ENCODE data around the gene MOB3A. TPM values are rescaled to one million over a fixed set of nuclear protein-coding genes. Genes with fewer than 3 reads are reported as not detected.

The MOB3A gene
- total and polyA plus RNA-seq, 2 of the 13 experiments (the other 11 are each of a cell fraction or from before 2014, with no cell fraction given) = 3.5 to 17.8 TPM

DNA sequence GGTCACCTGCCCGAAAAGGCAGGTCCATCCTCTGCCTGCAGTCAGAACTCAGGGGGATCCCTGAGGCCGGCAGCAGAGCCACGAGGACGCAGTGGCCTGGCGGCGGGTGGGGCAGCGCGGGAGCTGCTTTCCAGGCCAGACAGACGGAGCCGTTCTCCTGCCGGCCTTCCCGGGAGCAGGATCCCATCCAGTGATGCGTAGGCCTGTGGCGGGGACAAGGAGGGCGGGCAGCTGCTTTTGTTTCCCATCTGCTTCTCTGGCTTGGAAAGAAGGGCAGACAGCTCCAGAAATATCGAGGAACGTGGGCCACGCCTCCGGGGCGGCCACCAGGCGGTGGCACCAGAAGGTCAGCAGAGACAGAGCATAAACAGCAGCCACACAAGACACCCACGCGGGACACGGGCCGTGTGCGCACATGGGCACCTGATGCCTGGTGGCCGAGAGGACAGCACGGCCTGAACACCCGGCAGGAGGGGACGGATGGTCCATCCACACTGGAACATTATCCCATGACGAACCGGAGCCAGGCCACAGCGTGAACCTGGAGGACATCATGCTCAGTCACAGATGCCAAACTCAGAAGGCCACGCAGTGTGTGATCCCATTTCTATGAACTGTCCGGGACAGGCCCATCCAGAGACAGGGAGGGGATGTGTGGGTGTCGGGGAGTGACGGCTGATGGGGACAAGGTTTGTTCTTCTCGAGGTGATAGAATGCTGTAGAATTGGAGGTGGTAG, 31.2 kb downstream of the MOB3A start (continued):
- no peak for TF ChIP-seq ZNF264 (CRISPR knock-in tag; IDR thresholded peaks at IDR 0.05)
- 0 out of 2 replicates have a peak, but pooled peaks have one; percentile 53 for TF ChIP-seq ZNF44 (CRISPR knock-in tag; IDR thresholded peaks at IDR 0.05)
- 0 out of 2 replicates have a peak, but pooled peaks have one; percentile 8 for TF ChIP-seq HNF4A (CRISPR knock-in tag; IDR thresholded peaks at IDR 0.05)
- TF ChIP-seq ZKSCAN8 (CRISPR knock-in tag; IDR thresholded peaks at IDR 0.05; ENCODE audit: borderline replicate concordance) = no peak
- TF ChIP-seq KDM5A (IDR thresholded peaks at IDR 0.05; ENCODE audit: borderline replicate concordance, low read length) = no peak
- TF ChIP-seq, protein P1, sequence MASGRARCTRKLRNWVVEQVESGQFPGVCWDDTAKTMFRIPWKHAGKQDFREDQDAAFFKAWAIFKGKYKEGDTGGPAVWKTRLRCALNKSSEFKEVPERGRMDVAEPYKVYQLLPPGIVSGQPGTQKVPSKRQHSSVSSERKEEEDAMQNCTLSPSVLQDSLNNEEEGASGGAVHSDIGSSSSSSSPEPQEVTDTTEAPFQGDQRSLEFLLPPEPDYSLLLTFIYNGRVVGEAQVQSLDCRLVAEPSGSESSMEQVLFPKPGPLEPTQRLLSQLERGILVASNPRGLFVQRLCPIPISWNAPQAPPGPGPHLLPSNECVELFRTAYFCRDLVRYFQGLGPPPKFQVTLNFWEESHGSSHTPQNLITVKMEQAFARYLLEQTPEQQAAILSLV (CRISPR knock-in tag; IDR thresholded peaks at IDR 0.05; ENCODE audit: borderline replicate concordance) = no peak
- TF ChIP-seq, protein P2, sequence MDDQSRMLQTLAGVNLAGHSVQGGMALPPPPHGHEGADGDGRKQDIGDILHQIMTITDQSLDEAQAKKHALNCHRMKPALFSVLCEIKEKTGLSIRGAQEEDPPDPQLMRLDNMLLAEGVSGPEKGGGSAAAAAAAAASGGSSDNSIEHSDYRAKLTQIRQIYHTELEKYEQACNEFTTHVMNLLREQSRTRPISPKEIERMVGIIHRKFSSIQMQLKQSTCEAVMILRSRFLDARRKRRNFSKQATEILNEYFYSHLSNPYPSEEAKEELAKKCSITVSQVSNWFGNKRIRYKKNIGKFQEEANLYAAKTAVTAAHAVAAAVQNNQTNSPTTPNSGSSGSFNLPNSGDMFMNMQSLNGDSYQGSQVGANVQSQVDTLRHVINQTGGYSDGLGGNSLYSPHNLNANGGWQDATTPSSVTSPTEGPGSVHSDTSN (CRISPR knock-in tag; IDR thresholded peaks at IDR 0.05; ENCODE audit: borderline replicate concordance) = no peak
- TF ChIP-seq, protein P3, sequence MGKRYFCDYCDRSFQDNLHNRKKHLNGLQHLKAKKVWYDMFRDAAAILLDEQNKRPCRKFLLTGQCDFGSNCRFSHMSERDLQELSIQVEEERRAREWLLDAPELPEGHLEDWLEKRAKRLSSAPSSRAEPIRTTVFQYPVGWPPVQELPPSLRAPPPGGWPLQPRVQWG (CRISPR knock-in tag; IDR thresholded peaks at IDR 0.05; ENCODE audit: borderline replicate concordance, low read depth) = no peak
- TF ChIP-seq NFIC (IDR thresholded peaks at IDR 0.05; ENCODE audit: low read length) = no peak
- no peak for TF ChIP-seq TGIF2 (CRISPR knock-in tag; IDR thresholded peaks at IDR 0.05)
- TF ChIP-seq, protein P4, sequence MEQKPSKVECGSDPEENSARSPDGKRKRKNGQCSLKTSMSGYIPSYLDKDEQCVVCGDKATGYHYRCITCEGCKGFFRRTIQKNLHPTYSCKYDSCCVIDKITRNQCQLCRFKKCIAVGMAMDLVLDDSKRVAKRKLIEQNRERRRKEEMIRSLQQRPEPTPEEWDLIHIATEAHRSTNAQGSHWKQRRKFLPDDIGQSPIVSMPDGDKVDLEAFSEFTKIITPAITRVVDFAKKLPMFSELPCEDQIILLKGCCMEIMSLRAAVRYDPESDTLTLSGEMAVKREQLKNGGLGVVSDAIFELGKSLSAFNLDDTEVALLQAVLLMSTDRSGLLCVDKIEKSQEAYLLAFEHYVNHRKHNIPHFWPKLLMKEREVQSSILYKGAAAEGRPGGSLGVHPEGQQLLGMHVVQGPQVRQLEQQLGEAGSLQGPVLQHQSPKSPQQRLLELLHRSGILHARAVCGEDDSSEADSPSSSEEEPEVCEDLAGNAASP (CRISPR knock-in tag; IDR thresholded peaks at IDR 0.05; ENCODE audit: borderline replicate concordance) = no peak
- TF ChIP-seq, protein P5, sequence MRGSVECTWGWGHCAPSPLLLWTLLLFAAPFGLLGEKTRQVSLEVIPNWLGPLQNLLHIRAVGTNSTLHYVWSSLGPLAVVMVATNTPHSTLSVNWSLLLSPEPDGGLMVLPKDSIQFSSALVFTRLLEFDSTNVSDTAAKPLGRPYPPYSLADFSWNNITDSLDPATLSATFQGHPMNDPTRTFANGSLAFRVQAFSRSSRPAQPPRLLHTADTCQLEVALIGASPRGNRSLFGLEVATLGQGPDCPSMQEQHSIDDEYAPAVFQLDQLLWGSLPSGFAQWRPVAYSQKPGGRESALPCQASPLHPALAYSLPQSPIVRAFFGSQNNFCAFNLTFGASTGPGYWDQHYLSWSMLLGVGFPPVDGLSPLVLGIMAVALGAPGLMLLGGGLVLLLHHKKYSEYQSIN (CRISPR knock-in tag; IDR thresholded peaks at IDR 0.05; ENCODE audit: borderline replicate concordance) = no peak
- TF ChIP-seq ASH2L (IDR thresholded peaks at IDR 0.05; ENCODE audit: insufficient read length, low read depth, low read length) = no peak
- 0 out of 2 replicates have a peak, but pooled peaks have one; percentile 14 for TF ChIP-seq BORCS8-MEF2B (CRISPR knock-in tag; IDR thresholded peaks at IDR 0.05)
- TF ChIP-seq, protein P6, sequence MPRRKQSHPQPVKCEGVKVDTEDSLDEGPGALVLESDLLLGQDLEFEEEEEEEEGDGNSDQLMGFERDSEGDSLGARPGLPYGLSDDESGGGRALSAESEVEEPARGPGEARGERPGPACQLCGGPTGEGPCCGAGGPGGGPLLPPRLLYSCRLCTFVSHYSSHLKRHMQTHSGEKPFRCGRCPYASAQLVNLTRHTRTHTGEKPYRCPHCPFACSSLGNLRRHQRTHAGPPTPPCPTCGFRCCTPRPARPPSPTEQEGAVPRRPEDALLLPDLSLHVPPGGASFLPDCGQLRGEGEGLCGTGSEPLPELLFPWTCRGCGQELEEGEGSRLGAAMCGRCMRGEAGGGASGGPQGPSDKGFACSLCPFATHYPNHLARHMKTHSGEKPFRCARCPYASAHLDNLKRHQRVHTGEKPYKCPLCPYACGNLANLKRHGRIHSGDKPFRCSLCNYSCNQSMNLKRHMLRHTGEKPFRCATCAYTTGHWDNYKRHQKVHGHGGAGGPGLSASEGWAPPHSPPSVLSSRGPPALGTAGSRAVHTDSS (CRISPR knock-in tag; conservative IDR thresholded peaks at IDR 0.05) = no peak
- TF ChIP-seq, protein P7, sequence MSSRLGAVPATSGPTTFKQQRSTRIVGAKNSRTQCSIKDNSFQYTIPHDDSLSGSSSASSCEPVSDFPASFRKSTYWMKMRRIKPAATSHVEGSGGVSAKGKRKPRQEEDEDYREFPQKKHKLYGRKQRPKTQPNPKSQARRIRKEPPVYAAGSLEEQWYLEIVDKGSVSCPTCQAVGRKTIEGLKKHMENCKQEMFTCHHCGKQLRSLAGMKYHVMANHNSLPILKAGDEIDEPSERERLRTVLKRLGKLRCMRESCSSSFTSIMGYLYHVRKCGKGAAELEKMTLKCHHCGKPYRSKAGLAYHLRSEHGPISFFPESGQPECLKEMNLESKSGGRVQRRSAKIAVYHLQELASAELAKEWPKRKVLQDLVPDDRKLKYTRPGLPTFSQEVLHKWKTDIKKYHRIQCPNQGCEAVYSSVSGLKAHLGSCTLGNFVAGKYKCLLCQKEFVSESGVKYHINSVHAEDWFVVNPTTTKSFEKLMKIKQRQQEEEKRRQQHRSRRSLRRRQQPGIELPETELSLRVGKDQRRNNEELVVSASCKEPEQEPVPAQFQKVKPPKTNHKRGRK (CRISPR knock-in tag; IDR thresholded peaks at IDR 0.05) = no peak
- TF ChIP-seq NFRKB (IDR thresholded peaks at IDR 0.05) = no peak
- no peak for TF ChIP-seq ZNF317 (CRISPR knock-in tag; IDR thresholded peaks at IDR 0.05)
- no peak for TF ChIP-seq SMAD3 (CRISPR knock-in tag; IDR thresholded peaks at IDR 0.05)
- TF ChIP-seq RNF2 (conservative IDR thresholded peaks at IDR 0.05; ENCODE audit: low read depth) = no peak
- no peak for TF ChIP-seq ELF3 (CRISPR knock-in tag; IDR thresholded peaks at IDR 0.05)
- no peak for TF ChIP-seq FLYWCH1 (CRISPR knock-in tag; IDR thresholded peaks at IDR 0.05)

All from HepG2 (cell line).